ES-I3 (cell line): ENCODE results near the gene SSR3.
"Not testable (repeated sequence)": the region's sequence is repeated elsewhere in the genome, so short reads cannot be mapped to it uniquely, and the experiment has no call there.

Source experiments
- H3K36me3 ChIP-seq: 2 replicates; pipeline ENCODE4 v1.6.1; 2013; ENCODE audit warnings: mild to moderate bottlenecking, low read length, control low read depth, moderate library complexity; ENCODE audit not compliant: insufficient read depth
- H3K4me1 ChIP-seq: 2 replicates; pipeline ENCODE4 v1.6.1; 2013; ENCODE audit warnings: mild to moderate bottlenecking, control low read depth, low read length; ENCODE audit not compliant: insufficient read depth
- H3K9ac ChIP-seq: 2 replicates; pipeline ENCODE4 v1.6.1; 2013; ENCODE audit warnings: low read depth, mild to moderate bottlenecking, low read length, moderate library complexity
- H3K9me3 ChIP-seq: 2 replicates; pipeline ENCODE4 v1.6.1; 2013; ENCODE audit warnings: mild to moderate bottlenecking, low read length, moderate library complexity; ENCODE audit not compliant: control insufficient read depth, insufficient read depth

The SSR3 gene

DNA sequence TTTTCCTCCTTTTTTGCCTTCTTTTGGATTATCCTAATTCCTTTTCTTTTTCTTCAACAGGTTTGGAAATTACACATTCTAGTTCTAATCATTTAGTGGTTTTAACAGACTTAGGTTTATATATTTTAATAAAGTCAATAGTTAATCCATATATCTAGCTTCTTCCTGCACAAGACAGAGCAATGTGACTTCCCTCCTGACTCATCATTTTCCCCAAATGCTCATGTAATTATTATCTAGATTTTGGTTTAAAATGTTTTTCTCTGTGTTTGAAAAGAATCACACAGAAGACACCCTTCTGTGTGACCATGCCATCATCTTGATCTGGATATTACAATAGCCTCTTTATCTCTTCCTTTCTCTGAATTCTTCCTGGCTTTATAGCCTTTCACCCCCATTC lies 28.6 kb upstream of the SSR3 start:
- Histone ChIP-seq H3K36me3 (no peaks in the 10 kb centered on the region), H3K9ac (no peak overlapping the region), H3K9me3 (peaks cover 3% of the 10 kb centered on the region; the same call in 1 of the 2 replicates), H3K4me1 (peaks cover 5% of the 10 kb centered on the region)

DNA sequence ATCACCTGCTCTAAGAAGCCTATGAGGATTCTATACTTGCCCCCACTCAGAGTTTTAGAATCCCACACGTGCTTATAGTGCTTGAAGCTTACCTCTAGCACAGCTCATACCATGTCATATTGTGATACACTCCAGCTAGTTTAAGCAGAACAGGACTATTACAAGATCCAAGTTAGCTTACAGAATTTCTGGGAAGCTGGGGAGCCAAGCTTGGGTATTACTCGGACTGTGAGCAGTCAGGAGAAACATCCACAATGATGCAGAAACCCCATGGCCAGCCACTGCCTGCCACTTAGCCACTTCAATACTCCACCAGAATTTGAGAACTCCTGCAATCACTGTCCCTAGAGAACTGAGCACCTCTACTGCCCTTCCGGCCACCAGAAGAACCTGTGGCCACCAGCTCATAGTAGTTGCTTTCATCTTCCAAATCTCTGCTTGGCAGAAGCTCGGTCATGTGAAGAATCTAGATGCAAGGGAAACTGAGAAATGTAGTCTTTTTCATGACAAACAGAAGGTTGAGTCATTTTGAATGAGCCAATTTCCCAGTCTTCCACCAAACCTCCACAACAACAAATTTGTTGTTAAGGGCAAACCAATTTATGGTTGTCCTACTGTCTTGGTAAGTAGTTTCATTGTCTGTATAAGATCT lies 27.7 kb upstream of the SSR3 start:
- no peaks in the 10 kb centered on the region for H3K36me3 ChIP-seq
- H3K9me3 ChIP-seq: peaks cover 3% of the 10 kb centered on the region; the same call in 1 of the 2 replicates
- H3K4me1 ChIP-seq: peaks cover 5% of the 10 kb centered on the region
- no peak overlapping the region for H3K9ac ChIP-seq

DNA sequence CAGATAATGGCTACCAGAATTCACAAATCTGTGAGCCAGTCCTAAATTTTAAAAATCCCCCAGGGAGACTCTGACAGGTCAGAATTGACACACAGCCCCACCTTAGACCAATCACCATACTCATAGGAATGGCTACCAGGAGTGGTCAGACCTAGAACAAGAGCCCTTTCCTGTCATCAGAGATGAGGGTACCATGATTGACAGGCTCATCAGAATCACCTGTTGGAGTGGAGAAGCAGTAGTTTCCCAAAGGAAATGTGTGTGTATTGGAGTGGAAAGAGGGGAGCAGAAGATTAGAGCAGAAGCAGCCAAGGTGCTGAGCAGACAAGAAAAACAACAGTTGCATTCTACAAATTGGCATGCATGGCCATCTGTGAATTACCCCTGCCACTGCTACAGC lies 27.0 kb upstream of the SSR3 start:
- H3K4me1 ChIP-seq: peaks cover 5% of the 10 kb centered on the region
- H3K36me3 ChIP-seq: no peaks in the 10 kb centered on the region
- H3K9ac ChIP-seq: no peak overlapping the region
- H3K9me3 ChIP-seq: peaks cover 3% of the 10 kb centered on the region; the same call in 1 of the 2 replicates

DNA sequence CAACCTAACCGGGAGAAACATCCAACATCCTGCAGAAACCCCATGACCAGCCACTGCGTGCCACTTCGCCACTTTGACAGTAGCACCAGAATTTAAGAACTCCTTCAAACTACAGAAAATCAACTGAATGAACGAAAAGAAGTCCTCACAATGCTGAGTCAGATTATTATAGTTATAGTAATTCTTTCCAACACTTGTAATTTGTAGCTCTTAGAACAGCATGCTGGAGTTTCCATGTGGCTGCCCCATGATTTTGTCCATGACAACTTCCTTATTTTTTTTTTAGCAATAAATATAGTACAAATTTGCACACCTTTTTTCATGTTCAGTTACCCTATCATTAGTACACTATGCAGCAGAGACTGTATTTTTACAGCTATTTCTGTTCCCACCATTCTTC lies 26.1 kb upstream of the SSR3 start:
- Histone ChIP-seq H3K9ac (no peak overlapping the region), H3K36me3 (no peaks in the 10 kb centered on the region), H3K4me1 (peaks cover 5% of the 10 kb centered on the region), H3K9me3 (peaks cover 3% of the 10 kb centered on the region; the same call in 1 of the 2 replicates)

DNA sequence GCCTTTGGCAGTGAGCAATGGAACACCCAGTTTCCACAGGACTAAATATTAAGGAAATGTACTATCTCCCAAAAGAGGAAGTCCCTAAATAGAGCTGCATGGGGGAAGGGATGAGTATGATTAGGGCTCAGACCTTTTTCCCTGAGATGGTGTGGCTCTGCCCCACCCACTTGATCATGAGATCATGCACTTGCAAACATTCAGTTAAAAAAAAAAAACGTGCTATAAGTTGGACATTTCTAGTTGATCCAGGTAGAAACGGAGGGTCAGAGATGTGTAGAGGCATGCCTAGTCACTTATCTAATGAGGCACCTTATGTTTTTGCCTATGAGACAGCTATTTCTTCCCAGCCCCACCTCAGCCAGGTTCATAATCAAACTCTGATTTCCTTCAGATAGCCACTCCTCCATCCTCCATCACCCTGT lies 24.5 kb upstream of the SSR3 start:
- no peak overlapping the region for H3K9ac ChIP-seq
- peaks cover 5% of the 10 kb centered on the region for H3K4me1 ChIP-seq
- H3K36me3 ChIP-seq: no peaks in the 10 kb centered on the region
- H3K9me3 ChIP-seq: peaks cover 3% of the 10 kb centered on the region; the same call in 1 of the 2 replicates

DNA sequence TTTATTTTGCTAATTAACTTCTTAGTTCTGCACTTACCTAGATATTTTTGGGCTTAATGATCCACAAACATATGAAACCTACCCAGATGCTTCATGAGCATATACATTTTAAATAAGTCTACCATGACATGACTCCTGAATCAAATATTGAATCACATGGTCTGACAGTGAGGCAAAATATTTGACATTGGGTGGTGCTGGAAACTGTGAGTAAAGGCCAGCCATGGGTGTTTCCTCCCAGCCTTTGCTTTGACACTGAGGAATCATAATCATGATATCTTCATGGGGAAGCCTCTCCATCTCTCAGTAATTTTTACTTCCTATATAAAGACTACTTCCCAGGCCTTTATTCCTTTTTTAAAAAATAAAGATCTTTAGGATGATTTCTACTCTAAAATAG lies 22.8 kb upstream of the SSR3 start:
- H3K9ac ChIP-seq: no peak overlapping the region
- peaks cover 5% of the 10 kb centered on the region for H3K4me1 ChIP-seq
- H3K36me3 ChIP-seq: no peaks in the 10 kb centered on the region
- H3K9me3 ChIP-seq: peaks cover 3% of the 10 kb centered on the region; the same call in 1 of the 2 replicates

DNA sequence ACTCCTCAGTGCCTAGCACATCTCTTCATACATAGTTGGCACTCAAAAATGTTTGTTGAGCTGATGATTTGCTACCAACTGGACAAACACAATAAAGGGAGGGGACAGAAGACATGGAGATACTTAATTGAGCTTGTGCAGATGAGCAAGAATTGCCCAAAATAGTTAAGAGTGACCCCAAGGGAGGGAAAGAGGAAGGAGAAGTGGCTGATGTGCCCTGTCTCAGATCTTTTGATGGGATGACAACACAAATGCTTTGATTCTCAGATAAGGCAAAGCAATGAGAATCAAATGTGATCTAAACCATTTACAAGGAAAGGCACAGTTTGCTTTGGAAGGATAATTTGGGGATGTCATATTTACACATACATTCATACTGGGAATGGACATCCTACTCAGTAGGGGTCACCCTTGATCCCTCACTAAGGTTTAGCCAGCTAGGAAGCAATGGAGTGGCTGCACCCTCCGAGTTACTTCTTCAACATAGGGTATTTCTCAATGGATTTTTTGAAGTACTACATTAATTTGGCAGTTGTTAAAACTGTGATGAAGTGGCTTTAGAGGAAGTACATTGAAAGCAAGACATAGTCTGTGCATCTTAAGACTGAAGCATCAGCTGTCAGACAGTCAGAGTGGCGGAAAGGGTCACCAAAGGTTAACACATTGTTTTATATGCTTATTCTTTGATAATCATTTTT lies 21.9 kb upstream of the SSR3 start:
- Histone ChIP-seq H3K4me1 (peaks cover 5% of the 10 kb centered on the region), H3K36me3 (no peaks in the 10 kb centered on the region), H3K9me3 (no peaks in the 10 kb centered on the region), H3K9ac (no peak overlapping the region)

DNA sequence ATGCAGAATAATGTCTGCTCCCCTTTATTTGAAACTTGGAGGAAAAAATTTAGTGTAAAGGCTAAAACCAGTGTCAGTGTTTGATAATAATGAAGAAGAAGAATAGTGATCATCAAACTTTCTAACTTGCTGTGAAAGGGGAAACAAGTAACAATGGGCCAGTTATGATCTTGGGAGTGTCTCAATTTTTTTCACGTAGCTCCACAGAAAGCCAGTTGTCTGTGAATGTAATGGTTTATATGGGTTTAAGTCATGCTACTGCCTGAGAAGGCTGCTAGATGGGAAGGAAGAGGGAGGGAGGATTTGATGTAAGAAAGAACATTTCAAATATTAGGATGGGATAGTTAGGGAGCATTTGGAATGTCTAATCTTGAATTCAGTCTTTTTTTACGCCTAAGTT lies 21.1 kb upstream of the SSR3 start:
- H3K9ac ChIP-seq: no peak overlapping the region
- peaks cover 5% of the 10 kb centered on the region for H3K4me1 ChIP-seq
- no peaks in the 10 kb centered on the region for H3K9me3 ChIP-seq
- H3K36me3 ChIP-seq: no peaks in the 10 kb centered on the region

DNA sequence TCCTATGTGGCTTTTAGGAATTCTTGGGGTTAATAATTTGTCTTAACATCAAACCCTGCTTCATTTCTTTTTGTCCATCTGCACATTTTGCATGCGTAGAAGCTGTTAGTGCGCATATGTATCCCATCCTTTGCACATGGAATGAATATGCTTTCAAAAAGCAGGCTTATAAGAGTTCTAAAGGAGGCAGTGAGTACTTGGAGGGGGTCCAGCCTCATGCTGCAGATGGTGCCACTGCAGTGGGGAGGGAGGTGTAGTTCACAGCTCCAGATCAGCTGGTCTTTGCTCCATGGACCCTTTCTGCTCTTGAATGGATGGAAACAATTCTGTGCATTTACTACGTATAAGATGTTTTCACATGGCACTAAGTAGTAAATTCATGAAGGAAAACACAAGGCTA lies 20.7 kb upstream of the SSR3 start:
- H3K9ac ChIP-seq: no peak overlapping the region
- H3K36me3 ChIP-seq: no peaks in the 10 kb centered on the region
- H3K9me3 ChIP-seq: no peaks in the 10 kb centered on the region
- peaks cover 5% of the 10 kb centered on the region for H3K4me1 ChIP-seq

DNA sequence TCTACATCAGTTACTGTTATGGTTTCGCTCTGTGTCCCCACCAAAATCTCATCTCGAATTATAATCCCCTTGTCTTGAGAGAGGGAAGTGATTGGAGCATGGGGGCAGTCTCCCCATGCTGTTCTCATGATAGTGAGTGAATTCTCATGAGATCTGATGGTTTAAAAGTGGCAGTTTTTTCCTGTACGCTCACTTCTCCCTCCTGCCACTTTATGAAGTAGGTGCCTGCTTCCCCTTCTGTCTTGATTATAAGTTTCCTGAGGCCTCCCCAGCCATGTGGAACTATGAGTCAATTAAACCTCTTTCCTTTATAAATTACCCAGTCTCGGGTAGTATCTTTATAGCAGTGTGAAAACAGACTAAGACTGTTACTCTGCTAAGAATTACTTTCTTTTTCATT lies 15.0 kb upstream of the SSR3 start:
- H3K9me3 ChIP-seq, H3K36me3 ChIP-seq, H3K9ac ChIP-seq, H3K4me1 ChIP-seq: not testable (repeated sequence)

DNA sequence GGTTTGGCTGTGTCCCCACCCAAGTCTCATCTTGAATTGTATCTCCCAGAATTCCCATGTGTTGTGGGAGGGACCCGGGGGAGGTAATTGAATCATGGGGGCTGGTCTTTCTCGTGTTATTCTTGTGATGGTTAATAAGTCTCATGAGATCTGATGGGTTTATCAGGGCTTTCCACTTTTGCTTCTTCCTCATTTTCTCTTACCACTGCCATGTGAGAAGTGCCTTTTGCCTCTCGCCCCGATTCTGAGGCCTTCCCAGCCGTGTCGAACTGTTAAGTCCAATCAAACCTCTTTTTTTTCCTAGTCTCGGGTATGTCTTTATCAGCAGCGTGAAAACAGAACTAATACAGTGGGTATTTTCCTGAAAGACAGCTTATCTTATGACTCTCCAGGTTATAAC lies 14.1 kb upstream of the SSR3 start:
- H3K36me3 ChIP-seq, H3K4me1 ChIP-seq, H3K9ac ChIP-seq, H3K9me3 ChIP-seq: not testable (repeated sequence)

DNA sequence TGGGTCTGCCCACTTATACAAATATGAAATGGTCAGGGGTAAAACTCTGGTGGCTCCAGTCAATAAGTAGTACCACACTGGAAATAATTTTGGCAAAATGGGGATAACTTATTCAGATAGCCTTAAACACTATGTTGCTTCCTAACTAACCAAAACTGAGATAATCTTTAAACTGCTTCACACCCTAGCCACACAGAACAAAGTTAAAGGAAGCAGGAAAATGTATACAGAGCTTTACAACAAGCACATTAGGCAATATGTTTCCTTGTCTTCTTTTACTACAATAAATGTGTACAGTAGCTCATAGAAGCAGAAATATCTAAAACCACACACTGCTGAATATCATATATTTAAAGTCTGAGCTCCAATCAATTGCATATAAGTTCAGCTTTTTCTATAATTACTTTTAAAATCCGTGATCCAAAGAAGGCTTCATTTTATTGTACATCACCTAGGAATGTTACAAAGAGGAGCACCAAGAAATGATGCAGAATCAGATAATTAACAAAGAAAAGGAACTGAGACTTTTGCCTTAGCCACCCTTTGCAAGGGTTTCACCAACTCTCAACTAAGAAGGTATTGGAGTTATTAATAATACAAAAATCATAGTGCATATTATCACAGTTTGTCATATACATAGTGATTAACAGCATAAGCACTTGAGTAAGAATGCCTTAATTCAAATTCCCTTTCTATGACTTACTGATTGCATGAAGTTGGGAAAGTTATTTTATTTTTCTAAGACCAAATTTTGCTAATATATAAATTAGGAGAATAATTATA lies 9.2 kb upstream of the SSR3 start:
- Histone ChIP-seq H3K4me1 (no peaks in the 10 kb centered on the region), H3K9me3 (peaks cover 3% of the 10 kb centered on the region; the same call in 1 of the 2 replicates), H3K9ac (no peak overlapping the region), H3K36me3 (no peaks in the 10 kb centered on the region)

DNA sequence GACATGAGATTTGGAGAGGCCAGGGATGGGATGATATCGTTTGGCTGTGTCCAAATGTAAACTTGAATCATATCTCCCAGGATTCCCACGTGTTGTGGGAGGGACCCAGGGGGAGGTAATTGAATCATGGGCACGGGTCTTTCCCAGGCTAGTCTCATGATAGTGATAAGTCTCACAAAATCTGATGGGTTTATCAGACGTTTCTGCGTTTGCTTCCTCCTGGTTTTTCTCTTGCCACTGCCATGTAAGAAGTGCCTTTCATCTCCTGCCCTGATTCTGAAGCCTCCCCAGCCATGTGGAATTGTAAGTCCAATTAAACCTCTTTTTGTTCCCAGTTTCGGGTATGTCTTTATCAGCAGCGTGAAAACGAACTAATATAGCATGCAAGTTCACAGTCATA lies 7.6 kb upstream of the SSR3 start:
- not testable (repeated sequence) for H3K9me3 ChIP-seq, H3K36me3 ChIP-seq, H3K4me1 ChIP-seq, H3K9ac ChIP-seq

DNA sequence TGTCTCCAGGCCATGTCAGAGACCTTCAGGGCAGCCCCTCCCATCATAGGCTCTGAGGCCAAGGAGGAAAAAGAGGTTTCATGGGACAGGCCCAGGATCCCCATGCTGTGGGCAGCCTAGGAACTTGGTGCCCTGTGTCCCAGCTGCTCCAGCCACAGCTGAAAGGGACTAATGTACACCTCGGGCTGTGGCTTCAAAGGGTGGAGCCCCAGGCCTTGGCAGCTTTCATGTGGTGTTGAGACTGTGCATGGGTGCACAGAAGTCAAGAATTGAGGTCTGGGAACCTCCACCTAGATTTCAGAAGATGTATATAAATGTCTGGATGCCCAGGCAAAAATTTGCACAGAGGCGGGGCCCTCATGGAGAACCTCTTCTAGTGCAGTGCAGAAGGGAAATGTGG lies 6.6 kb upstream of the SSR3 start:
- Histone ChIP-seq H3K4me1 (no peaks in the 10 kb centered on the region), H3K9ac (no peak overlapping the region), H3K9me3 (no peaks in the 10 kb centered on the region), H3K36me3 (no peaks in the 10 kb centered on the region)

DNA sequence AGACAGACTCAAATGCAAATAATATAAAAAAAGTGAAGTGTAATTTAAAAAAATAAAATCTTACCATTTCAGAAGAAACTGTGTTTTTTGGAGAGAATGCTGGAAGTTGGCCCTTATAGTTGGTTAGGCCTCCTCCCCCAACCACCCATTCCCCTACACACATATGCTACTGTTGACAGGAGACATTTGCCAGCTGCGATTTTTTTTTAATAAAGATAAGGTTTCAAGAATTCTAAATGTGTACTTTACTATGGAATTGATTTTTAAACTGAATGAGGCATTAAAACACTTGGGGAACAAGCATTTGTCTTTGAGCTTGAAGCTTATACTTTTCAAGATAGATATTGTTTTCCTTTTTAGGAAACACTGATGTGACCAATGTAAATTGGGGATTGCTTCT lies 4.4 kb upstream of the SSR3 start:
- no peaks in the 10 kb centered on the region for H3K9me3 ChIP-seq
- H3K36me3 ChIP-seq: no peaks in the 10 kb centered on the region
- no peak overlapping the region for H3K9ac ChIP-seq
- H3K4me1 ChIP-seq: no peaks in the 10 kb centered on the region
